RWPE1 (cell line): ENCODE results near the gene KCNH8.

ENCODE experiments used
- CTCF ChIA-PET: fragments of 350-600 bp; sonication (Branson Sonifier 250); formaldehyde crosslinking; extraction: SDS; loops from one replicate; lab custom pipeline; 2021; lab: Yijun Ruan, JAX
- POLR2A ChIA-PET: fragments of 400-600 bp; formaldehyde crosslinking; extraction: SDS; loops from one replicate; lab custom pipeline; 2020; ENCODE audit warnings: antibody characterized with exemption; ENCODE audit not compliant: low non-redundant PET; lab: Yijun Ruan, JAX
- DNase-seq: peaks from one replicate; pipeline ENCODE4 v3.0.0; 2012; ENCODE audit warnings: low spot score
- H3K27ac ChIP-seq: fragments of 450-650 bp; 2 replicates; pipeline ENCODE4 v1.5.1; 2017
- TF ChIP-seq, protein P1 (sequence below): fragments of 450-650 bp; conservative IDR thresholded peaks from 2 replicates; pipeline ENCODE4 v1.5.1; 2017; ENCODE audit warnings: low read depth, mild to moderate bottlenecking

The KCNH8 gene

DNA sequence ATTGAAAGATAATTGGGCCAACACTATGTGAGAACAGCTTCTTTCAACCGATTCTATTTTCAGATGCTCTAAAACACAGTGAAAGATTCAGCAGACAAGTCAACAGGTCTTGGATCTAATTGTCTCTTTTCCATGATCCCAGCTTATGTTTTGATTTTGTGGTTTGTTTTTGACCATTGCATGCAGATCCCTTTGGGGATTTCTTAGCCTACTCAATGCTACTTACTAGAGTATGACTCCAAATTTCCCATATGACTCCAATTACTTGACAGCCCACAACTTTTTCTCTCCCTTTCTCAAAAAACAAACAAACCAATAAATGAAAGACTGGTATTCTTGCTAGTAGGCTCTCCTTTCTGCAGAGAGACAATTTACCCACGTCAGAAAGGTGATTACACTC, 67.1 kb downstream of the KCNH8 start:
- no peak overlapping the region for H3K27ac ChIP-seq
- TF ChIP-seq, protein P1, sequence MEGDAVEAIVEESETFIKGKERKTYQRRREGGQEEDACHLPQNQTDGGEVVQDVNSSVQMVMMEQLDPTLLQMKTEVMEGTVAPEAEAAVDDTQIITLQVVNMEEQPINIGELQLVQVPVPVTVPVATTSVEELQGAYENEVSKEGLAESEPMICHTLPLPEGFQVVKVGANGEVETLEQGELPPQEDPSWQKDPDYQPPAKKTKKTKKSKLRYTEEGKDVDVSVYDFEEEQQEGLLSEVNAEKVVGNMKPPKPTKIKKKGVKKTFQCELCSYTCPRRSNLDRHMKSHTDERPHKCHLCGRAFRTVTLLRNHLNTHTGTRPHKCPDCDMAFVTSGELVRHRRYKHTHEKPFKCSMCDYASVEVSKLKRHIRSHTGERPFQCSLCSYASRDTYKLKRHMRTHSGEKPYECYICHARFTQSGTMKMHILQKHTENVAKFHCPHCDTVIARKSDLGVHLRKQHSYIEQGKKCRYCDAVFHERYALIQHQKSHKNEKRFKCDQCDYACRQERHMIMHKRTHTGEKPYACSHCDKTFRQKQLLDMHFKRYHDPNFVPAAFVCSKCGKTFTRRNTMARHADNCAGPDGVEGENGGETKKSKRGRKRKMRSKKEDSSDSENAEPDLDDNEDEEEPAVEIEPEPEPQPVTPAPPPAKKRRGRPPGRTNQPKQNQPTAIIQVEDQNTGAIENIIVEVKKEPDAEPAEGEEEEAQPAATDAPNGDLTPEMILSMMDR, result no peak
- no peak for DNase-seq
- ChIA-PET POLR2A (no interaction called here), CTCF (no interaction called here)

DNA sequence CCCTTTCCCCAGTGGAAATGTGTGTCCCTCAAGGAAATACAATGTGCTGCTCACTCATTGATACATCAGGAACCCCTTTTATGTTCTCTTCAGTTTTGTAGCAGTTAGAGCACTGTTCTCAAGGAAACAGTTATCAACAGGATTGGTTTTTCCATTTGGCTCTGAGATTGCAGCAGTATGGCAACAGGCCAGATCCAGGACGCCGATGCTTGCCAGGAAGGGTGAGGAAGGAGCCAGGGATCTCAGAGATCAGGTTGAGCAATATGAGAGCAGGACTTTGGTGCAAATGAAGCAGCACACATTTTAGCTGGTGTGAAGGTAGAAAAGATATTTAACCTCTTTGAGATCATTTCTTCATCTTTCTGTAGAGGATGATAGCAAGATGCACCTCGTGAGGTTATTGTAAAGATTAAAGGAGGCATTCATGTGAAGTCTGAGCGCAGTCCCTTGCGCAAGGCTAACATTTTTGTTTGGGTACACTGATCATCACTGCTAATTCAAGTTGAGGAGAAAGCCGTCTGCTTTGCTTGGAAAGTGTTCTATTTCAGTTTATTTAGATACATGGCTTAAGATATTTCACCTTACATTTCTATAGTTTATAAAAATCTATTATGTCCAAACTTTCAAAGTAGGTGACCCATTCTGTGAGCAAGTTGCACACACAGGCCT, 68.5 kb downstream of the KCNH8 start:
- no peak for DNase-seq
- ChIA-PET POLR2A (no interaction called here), CTCF (no interaction called here)
- H3K27ac ChIP-seq, result no peak overlapping the region
- TF ChIP-seq, protein P1, result no peak

DNA sequence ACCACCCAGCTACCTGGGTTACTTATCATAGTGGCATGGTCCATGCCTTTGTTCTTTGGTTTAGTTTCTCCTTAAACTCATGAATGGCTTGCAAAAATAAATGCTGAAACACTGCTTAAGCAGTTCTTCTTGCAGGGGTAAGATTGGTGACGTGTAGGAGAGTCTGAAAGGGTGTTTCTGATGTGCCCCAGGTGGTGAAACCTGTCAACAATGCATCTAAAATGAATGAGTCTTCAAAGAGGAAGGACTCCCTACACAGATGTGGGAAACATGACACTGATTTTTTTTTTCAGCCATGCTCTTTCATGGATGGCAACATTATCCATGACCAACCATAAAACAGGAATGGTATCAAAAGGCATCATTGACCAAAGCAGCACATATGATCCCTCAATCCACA, 72.0 kb downstream of the KCNH8 start:
- ChIA-PET POLR2A (no interaction called here), CTCF (no interaction called here)
- no peak for DNase-seq
- TF ChIP-seq, protein P1, result no peak
- H3K27ac ChIP-seq, result no peak overlapping the region

DNA sequence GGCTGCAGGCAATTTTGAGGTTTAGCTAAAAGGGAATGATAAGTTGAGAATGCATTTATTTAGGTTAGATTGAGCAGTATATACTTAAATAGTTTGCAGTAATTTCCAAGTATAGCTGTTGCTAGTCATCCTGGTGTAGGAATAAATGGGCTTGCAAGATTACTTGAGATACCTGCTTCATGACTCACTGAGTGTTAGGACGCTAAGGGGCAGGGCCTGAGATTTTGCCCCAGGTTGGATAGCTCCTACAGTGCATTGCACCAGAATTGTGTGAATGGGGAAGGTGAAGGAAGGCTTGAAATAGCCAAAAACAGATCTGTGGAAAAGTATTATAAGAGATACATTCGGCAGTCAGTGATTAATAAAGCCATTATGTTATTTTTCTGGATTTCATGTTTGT, 72.8 kb downstream of the KCNH8 start:
- no peak for DNase-seq
- H3K27ac ChIP-seq, result no peak overlapping the region
- TF ChIP-seq, protein P1, result no peak
- CTCF ChIA-PET, result interaction anchor here (0.6 kb wide), 1 partner anchor 173 kb away, joined by 3 read pairs; no protein-coding TSS in a partner anchor
- POLR2A ChIA-PET, result no interaction called here

DNA sequence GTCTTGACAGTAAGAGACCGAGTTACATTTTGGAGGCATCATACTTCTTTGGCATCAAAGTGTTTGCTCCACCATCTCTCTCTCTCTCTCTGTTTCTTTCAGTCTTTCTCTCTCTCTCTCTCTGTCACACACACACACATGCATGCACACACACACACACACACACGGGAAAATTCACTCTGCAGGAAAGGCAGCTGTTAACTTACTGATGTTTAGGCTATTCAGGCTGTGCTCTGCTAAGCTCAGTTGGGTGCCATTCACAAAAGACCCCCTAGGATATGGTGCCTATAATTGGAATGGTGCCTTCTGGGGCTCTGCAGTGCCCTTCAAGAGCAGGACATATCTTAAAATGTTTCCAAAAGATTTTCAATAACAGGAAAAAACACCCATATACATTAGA, 78.2 kb downstream of the KCNH8 start:
- CTCF ChIA-PET, result no interaction called here
- no peak overlapping the region for H3K27ac ChIP-seq
- POLR2A ChIA-PET, result no interaction called here
- DNase-seq, result no peak
- TF ChIP-seq, protein P1, result no peak

DNA sequence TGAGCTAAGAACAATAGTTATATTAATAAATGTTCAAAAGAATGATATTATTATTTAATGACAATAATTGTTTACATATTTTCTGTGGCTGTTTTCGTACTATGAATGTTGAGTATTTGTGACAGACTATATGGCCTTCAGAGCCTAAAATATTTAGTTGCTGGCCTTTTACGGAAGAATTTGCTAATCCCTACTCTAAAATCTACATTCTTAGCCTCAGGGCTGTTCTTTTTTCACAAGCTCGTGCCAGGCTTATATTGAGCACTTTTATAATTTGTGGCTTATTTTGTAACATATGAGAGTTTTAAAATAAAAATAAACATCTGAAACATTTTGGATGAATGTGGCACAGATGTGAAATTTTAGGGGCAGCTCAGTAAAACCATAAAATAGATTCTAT, 79.9 kb downstream of the KCNH8 start:
- ChIA-PET POLR2A (no interaction called here), CTCF (no interaction called here)

More for the DNA sequence above, 79.9 kb downstream of the KCNH8 start:
- TF ChIP-seq, protein P1, result no peak
- no peak overlapping the region for H3K27ac ChIP-seq
- DNase-seq, result no peak
